SHP77 (cell line): ENCODE data around the gene CACNA2D4.

Experiments used
- DNase-seq, 2 experiments: peaks; one replicate each; lab custom pipeline; 2025; lab: John Stamatoyannopoulos, UW

CACNA2D4 gene

GRCh38 chr12:1776170-1776921, 142.1 kb downstream of the CACNA2D4 start:
- no peak for DNase-seq

DNA sequence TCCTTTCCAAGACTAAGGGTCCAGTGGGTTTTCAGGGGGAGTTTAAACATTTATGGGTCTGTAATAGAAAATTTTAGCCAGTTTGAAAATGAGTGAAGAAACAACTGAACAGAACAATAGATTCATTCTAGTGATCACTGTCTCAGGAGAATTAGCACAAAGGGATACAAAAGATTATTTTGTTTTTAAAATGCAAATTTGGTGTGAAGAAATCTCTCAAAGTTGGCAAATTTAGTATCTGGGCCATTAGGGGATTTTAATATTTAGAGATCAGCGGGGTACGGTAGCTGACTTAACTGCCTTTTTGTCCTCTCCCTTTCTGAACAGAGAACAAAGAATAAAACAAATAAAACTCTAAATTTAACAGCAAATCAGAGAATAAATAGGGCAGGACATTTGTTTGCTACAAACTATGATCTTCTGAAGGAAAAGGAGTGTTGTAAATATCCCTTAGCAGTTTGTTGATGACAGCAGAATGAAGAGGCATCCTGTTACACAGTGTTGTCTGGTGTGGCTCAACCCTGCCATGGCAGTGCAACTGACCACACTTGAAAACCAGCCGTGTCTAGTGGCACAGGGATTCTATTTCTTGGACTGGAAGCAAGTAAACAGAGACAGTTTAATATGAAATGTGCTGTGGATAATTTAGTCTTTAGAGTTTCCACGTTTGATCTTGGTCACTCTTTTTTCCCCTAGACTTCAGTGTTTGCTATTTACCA, 144.4 kb downstream of the CACNA2D4 start:
- no peak for DNase-seq

DNA sequence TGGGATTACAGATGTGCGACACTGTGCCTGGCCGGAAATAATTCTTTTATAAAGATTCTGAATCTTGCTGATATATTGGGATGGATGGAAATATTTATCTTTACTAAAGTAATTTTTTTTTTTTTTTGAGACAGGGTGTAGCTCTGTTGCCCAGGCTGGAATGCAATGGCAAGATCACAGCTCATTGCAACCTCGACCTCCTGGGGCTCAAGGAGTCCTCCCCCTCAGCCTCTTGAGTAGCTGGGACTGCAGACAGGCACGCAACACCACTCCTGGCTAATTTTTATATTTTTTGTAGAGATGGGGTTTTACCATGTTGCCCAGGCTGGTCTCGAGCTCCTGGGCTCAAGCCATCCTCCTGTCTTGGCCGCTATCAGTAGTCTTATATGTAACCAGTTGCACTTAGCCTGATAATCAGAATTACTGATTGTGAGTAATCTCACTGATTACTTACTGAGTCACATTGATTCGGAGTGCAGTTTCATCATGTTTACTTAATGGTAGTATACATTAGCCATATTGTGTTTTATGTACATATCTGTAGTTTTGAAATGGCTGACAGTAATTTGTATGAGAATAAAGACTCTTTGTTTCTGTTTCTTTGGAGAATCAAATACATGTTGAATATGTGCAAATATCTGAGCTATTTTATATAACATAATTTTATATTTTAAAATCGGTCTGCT, 148.5 kb downstream of the CACNA2D4 start:
- no peak for DNase-seq

GRCh38 chr12:1768615-1769014, 149.8 kb downstream of the CACNA2D4 start:
- no peak for DNase-seq

DNA sequence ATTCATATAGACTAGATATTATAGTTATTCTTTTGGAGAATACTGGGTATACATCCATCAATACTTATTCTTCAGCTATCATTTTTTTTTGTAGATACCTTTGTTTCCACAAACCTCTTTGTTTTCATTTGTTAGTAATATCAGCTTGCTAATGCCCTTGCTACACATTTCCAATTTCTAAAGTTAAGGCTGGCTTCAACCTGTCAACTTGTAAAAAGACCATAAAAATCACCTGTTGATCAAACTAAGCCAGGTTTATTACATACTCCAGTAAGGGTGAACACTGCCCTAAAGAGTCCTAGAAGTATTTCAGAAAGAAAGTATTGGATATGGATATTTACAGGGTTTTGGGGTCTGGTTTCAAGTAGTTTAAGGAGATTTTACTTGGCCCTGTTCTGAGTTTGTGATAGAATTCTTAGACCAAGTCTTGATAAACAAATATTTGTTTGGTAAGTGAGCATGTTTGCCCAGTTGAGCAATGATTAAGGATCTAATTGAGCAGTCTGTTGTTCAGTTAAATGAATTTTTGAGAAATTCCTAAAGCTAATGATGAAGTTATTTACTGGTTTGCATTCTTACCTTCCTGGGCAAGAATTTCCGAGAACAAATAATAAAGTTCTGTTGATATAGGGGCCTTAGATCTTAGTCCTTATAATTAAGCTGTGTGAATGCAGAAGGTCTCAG, 150.9 kb downstream of the CACNA2D4 start:
- no peak for DNase-seq

DNA sequence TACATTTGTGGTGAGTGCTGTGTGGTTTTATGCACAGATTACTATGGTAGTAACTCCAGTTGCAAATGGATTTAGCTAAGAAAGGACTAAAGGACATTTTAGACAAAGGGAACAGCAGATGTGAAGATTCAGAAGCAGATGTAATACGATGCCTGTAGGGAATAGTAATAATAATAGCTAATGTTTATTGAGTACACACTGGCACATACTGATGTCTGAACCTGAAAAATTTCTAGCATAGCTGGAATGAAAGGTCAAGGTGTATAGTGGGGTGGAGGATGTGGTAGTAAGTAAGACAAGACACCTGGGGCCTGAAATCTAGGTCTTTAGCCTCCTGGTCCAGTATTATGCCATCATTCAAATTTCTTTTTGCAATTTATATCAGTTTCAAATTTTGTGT, 152.3 kb downstream of the CACNA2D4 start:
- DNase-seq: no peak

DNA sequence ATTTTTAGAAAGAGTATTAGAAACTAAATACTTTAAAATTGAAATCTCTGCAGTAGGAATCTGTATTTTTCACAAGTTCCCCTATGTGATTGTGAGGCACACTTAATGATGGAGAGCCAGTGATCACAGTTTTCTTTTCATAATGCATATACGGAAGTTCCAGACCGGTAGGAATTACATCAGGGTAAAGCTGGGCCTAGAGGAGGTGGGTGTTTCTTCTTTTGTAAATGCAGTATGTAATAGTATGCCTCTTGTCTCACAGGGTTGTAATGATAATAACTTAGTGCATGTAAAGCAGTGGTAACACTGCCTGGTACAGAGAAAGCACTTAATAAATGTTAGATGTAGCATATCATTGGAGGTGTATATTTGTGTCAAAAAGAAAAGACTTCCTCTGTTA, 155.3 kb downstream of the CACNA2D4 start:
- DNase-seq: no peak

GRCh38 chr12:1761857-1762256, 156.6 kb downstream of the CACNA2D4 start:
- no peak for DNase-seq

- no peak for DNase-seq
These were observed 157.7 kb downstream of the CACNA2D4 start for GRCh38 chr12:1760566-1761382.

DNA sequence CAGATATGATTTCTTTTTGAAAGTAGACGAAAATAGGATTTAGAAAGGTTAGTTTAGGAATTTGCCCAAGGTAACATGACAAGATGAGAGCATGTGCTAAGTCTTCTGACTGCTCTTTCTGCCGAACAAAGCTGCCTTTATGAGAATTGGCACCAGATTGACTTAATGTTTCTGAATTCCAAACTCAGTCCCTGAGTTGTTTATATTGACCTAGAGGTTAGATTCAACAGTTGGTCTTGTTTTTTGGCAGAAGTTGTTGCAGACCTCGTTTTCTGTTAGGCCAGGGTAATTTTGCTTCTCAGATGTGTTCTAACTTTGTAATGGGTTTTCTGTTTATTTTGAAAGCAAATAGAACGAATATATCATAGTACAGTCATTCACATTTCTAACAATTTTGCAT, 159.6 kb downstream of the CACNA2D4 start:
- DNase-seq: no peak

- no peak for DNase-seq
These were observed 160.1 kb downstream of the CACNA2D4 start for GRCh38 chr12:1758376-1758775.

- DNase-seq: no peak
These were observed 168.2 kb downstream of the CACNA2D4 start for GRCh38 chr12:1750300-1750699.

DNA sequence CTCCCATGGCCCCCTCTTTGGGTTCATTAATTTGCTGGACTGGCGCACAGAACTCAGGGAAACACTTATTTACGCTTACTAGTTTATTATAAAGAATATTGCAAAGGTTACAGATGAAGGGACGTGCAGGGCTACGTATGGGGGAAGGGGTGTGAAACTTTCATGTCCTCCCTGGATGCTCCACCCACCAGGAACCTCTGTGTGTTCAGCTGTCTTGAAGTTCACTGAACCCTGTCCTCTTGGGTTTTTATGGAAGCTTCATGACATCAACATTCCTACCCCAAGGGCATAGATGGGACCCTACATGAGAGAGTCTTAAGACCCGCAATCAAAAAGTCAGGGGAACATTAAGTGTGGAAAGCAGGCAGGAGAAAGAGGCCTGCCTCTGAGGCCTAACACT, 169.4 kb downstream of the CACNA2D4 start:
- no peak for DNase-seq

DNA sequence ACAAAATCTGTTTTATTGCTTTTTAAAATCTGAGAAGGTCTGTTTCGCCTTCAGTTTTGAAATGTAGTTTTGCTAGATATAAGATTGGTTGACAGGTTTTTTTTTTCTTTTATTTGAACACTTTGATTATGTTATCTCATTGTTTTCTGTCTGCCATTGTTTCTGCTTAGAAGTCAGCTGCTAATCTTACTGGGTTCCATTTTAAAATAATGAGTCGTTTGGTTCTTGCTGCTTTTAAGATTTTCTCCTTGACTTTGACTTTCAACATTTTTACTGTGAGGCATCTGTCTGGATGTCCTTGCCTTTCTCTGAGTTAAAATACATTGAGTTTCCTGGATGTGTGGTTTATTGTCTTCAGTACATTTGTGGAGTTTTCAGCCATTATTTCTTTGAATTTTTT, 170.8 kb downstream of the CACNA2D4 start:
- DNase-seq: no peak

- no peak for DNase-seq
These were observed 173.5 kb downstream of the CACNA2D4 start for GRCh38 chr12:1744932-1745331.
